PC-3 (cell line): ENCODE measurements around the gene CYTH1. TPM values are rescaled to one million over a fixed set of nuclear protein-coding genes. Genes with fewer than 3 reads are reported as not detected.

Experiments
- ATAC-seq: fragments of 200-7000 bp; cut with Tn5 transposase; 2 replicates; pipeline ENCODE4 v1.9.1; 2020; ENCODE audit warnings: mild to moderate bottlenecking, moderate library complexity
- BruUV-seq: library from RNA; stranded (reverse); fragments of 400-500 nt; replicated peaks from 2 replicates; lab custom pipeline; 2021; lab: Mats Ljungman, UMichigan
- CTCF ChIA-PET: fragments of 300-600 bp; sonication (Branson Sonifier 250); formaldehyde crosslinking; loops from one replicate; lab custom pipeline; 2022; ENCODE audit warnings: antibody characterized with exemption; lab: Charles Lee
- POLR2A ChIA-PET: fragments of 300-600 bp; sonication (Branson Sonifier 250); formaldehyde crosslinking; loops from one replicate; lab custom pipeline; 2022; ENCODE audit warnings: antibody characterized with exemption; ENCODE audit not compliant: unreplicated experiment; lab: Charles Lee
- DNase-seq: peaks from one replicate; pipeline ENCODE4 v3.0.0-alpha.2; 2015
- H2AFZ ChIP-seq: fragments of 300-600 bp; sonication (generic); 2 replicates; pipeline ENCODE4 v1.6.0; 2016; ENCODE audit warnings: antibody characterized with exemption, low read length
- H3F3A ChIP-seq: fragments of 300-600 bp; sonication (generic); one replicate; pipeline ENCODE4 v1.6.0; 2017; ENCODE audit warnings: antibody characterized with exemption, low read length, control low read depth, mild to moderate bottlenecking; ENCODE audit not compliant: unreplicated experiment
- H3K27ac ChIP-seq: fragments of 300-600 bp; sonication (generic); 2 replicates; pipeline ENCODE4 v1.5.1; 2016; ENCODE audit warnings: mild to moderate bottlenecking, low read length
- H3K27me3 ChIP-seq: fragments of 300-600 bp; sonication (generic); 2 replicates; pipeline ENCODE4 v1.6.1; 2016; ENCODE audit warnings: low read length, mixed read lengths
- H3K36me3 ChIP-seq: fragments of 300-600 bp; sonication (generic); 2 replicates; pipeline ENCODE4 v1.6.1; 2016; ENCODE audit warnings: low read depth, mixed run types, low read length, mixed read lengths
- H3K4me1 ChIP-seq: fragments of 300-600 bp; sonication (generic); 2 replicates; pipeline ENCODE4 v1.5.1; 2016; ENCODE audit warnings: low read length; ENCODE audit not compliant: insufficient read depth
- H3K4me2 ChIP-seq: fragments of 300-600 bp; sonication (generic); 2 replicates; pipeline ENCODE4 v1.6.0; 2016; ENCODE audit warnings: low read length
- H3K4me3 ChIP-seq: fragments of 300-600 bp; sonication (generic); 2 replicates; pipeline ENCODE4 v1.5.1; 2016; ENCODE audit warnings: mild to moderate bottlenecking, low read length, mixed read lengths
- H3K79me2 ChIP-seq: fragments of 300-600 bp; sonication (generic); 2 replicates; pipeline ENCODE4 v1.6.1; 2017; ENCODE audit warnings: low read length, mixed read lengths
- H3K9ac ChIP-seq: fragments of 300-600 bp; sonication (generic); 2 replicates; pipeline ENCODE4 v1.6.0; 2016; ENCODE audit warnings: mild to moderate bottlenecking, low read length
- H3K9me2 ChIP-seq: fragments of 300-600 bp; sonication (generic); replicated peaks from 2 replicates; pipeline ENCODE4 v1.6.1; 2016; ENCODE audit warnings: mixed run types, low read length, mixed read lengths
- H3K9me3 ChIP-seq: fragments of 300-600 bp; sonication (generic); 2 replicates; pipeline ENCODE4 v1.6.1; 2016; ENCODE audit warnings: low read length, mixed read lengths
- H4K20me1 ChIP-seq: fragments of 300-600 bp; sonication (generic); 2 replicates; pipeline ENCODE4 v1.6.1; 2016; ENCODE audit warnings: low read length, mixed read lengths
- CTCF ChIP-seq: fragments of 300-600 bp; sonication (generic); conservative IDR thresholded peaks from 2 replicates; pipeline ENCODE4 v1.5.1; 2017; ENCODE audit warnings: antibody characterized with exemption, low read depth, mild to moderate bottlenecking, low read length
- EZH2 ChIP-seq: fragments of 300-600 bp; sonication (generic); IDR thresholded peaks from one replicate; pipeline ENCODE4 v1.6.1; 2017; ENCODE audit warnings: antibody characterized with exemption, mild to moderate bottlenecking, low read length; ENCODE audit not compliant: unreplicated experiment
- EZH2phosphoT487 ChIP-seq: fragments of 300-600 bp; sonication (generic); IDR thresholded peaks from 2 replicates; pipeline ENCODE4 v1.6.1; 2018; ENCODE audit warnings: mild to moderate bottlenecking, antibody characterized with exemption, low read length, borderline replicate concordance
- intact Hi-C: fragments of 100-400 bp; cut with micrococcal nuclease; formaldehyde crosslinking; loops from 2 replicates; pipeline ENCODE4 v1.9.0; 2023
- total RNA-seq: library from RNA; depleted of rRNA; stranded (reverse); fragments of >200 nt; gene quantifications from 2 replicates; pipeline ENCODE4 v1.2.3, GENCODE V29; 2014

The CYTH1 gene
- total RNA-seq, 1 experiment from 2014 or later, result 29.7 TPM

- H4K20me1 ChIP-seq, result no peaks in the 10 kb centered on the region
Observed at GRCh38 chr17:78767806-78768205, 14.3 kb downstream of the CYTH1 start.

DNA sequence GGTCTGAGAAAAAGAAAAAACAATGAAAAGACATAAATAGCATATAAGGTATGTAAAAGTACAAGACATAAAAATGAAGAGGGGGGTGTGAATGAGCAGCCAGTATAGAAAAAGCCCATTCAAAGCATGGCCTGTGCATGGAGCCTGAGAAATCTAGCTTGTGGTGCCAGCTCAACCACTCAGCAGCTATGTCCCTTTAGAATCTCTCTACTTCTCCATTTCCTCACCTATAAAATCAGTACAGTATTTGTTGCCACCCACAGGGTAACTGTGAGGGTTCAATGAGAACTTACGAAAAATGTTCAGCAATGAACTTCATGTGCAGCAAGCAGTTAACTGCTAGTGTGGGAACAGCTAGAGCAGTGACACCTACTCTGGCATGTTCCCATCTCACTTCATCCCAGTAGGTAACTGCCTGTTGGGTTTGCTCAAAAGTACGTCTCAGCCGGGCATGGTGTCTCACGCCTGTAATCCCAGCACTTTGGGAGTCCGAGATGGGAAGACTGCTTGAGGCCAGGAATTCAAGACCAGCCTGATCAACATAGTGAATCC is 15.3 kb downstream of the CYTH1 start:
- intact Hi-C loops, result no loop called here
- ATAC-seq (peak; percentile 29; the same call in 1 of the 2 replicates), DNase-seq (no peak)
- ChIA-PET POLR2A (no interaction called here), CTCF (no interaction called here)
- H3K4me2 ChIP-seq, result peak overlapping the region; percentile 49
- no peaks in the 10 kb centered on the region for H3K9me2 ChIP-seq
- no peaks in the 10 kb centered on the region for H4K20me1 ChIP-seq
- BruUV-seq, result no TSS peak
- H3K36me3 ChIP-seq, result no peaks in the 10 kb centered on the region
- no peak overlapping the region for H3K4me3 ChIP-seq
- H3K9ac ChIP-seq, result no peak overlapping the region
- TF ChIP-seq EZH2 (no peak), EZH2phosphoT487 (no peak), CTCF (no peak)
- H2AFZ ChIP-seq, result no peak overlapping the region
- peaks cover 33% of the 10 kb centered on the region for H3K4me1 ChIP-seq
- no peaks in the 10 kb centered on the region for H3F3A ChIP-seq
- no peaks in the 10 kb centered on the region for H3K27me3 ChIP-seq
- peaks cover 43% of the 10 kb centered on the region for H3K79me2 ChIP-seq
- peak overlapping the region; percentile 54 for H3K27ac ChIP-seq
- no peaks in the 10 kb centered on the region for H3K9me3 ChIP-seq

More at GRCh38 chr17:78767806-78768205, 14.3 kb downstream of the CYTH1 start:
- H3K79me2 ChIP-seq, result peaks cover 40% of the 10 kb centered on the region
- ChIA-PET POLR2A (no interaction called here), CTCF (no interaction called here)
- peak overlapping the region; percentile 6; the same call in 1 of the 2 replicates for H3K27ac ChIP-seq
- H3K4me3 ChIP-seq, result no peak overlapping the region
- no peaks in the 10 kb centered on the region for H3K27me3 ChIP-seq
- TF ChIP-seq CTCF (no peak), EZH2phosphoT487 (no peak), EZH2 (no peak)
- H3K4me1 ChIP-seq, result peaks cover 34% of the 10 kb centered on the region
- no peaks in the 10 kb centered on the region for H3F3A ChIP-seq
- no peak overlapping the region for H2AFZ ChIP-seq
- ATAC-seq (peak; percentile 64), DNase-seq (peak; percentile 56)
- no TSS peak for BruUV-seq
- H3K9ac ChIP-seq, result no peak overlapping the region
- H3K9me2 ChIP-seq, result no peaks in the 10 kb centered on the region
- peak overlapping the region; percentile 30 for H3K4me2 ChIP-seq
- no peaks in the 10 kb centered on the region for H3K9me3 ChIP-seq
- intact Hi-C loops, result no loop called here
- H3K36me3 ChIP-seq, result no peaks in the 10 kb centered on the region

- ChIA-PET CTCF (interaction anchor here (0.6 kb wide), 1 partner anchor 515 kb away, joined by 7 read pairs; no protein-coding TSS in a partner anchor), POLR2A (no interaction called here)
- no peaks in the 10 kb centered on the region for H3K36me3 ChIP-seq
- H3K4me3 ChIP-seq, result no peak overlapping the region
- peaks cover 33% of the 10 kb centered on the region for H3K4me1 ChIP-seq
- no peaks in the 10 kb centered on the region for H3F3A ChIP-seq
- no peaks in the 10 kb centered on the region for H3K9me3 ChIP-seq
- no peaks in the 10 kb centered on the region for H4K20me1 ChIP-seq
- H3K27me3 ChIP-seq, result no peaks in the 10 kb centered on the region
- H3K9ac ChIP-seq, result no peak overlapping the region
- H3K79me2 ChIP-seq, result peaks cover 44% of the 10 kb centered on the region
- intact Hi-C loops, result no loop called here
- no peak overlapping the region for H2AFZ ChIP-seq
- BruUV-seq, result no TSS peak
- ATAC-seq (peak; percentile 29; the same call in 1 of the 2 replicates), DNase-seq (peak; percentile 69)
- H3K27ac ChIP-seq, result peak overlapping the region; percentile 54
- H3K4me2 ChIP-seq, result peak overlapping the region; percentile 49
- no peaks in the 10 kb centered on the region for H3K9me2 ChIP-seq
- TF ChIP-seq CTCF (no peak), EZH2phosphoT487 (no peak), EZH2 (no peak)
Observed at GRCh38 chr17:78766225-78766624, 15.8 kb downstream of the CYTH1 start.
